DMS114 treated with DMSO at 0.1 percent for 48 hours (cell line): ENCODE results near the gene THOC1.

Experiments used
- DNase-seq: peaks from one replicate; lab custom pipeline; 2025; ENCODE audit not compliant: unreplicated experiment; lab: John Stamatoyannopoulos, UW

THOC1 gene

DNA sequence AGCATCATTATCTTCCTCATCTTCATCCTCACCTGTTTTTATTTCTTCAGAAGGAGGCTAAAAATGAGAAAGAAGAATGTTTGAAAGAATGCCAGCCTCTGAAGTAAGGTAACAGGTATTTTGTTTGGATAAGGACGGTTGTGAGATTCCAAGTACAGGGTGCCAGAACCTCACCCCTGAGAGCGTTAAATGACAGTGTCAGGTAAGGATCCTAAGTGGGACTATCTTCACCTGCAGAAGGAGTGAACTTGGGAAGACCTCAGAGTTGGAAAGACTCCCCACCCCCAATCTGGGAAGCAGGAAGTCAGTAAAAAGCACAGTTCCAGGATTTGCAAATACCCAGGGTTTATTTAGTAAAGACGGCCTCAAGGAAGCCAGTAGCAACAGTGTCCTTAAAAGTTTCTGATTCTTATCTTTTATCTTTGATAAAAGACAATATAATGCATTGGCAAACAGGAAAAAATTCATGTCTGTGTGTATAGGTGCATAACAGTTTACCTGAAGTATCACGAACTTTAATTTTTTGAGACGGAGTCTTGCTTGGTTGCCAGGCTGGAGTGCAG, 52.3 kb downstream of the THOC1 start:
- no peak for DNase-seq

DNA sequence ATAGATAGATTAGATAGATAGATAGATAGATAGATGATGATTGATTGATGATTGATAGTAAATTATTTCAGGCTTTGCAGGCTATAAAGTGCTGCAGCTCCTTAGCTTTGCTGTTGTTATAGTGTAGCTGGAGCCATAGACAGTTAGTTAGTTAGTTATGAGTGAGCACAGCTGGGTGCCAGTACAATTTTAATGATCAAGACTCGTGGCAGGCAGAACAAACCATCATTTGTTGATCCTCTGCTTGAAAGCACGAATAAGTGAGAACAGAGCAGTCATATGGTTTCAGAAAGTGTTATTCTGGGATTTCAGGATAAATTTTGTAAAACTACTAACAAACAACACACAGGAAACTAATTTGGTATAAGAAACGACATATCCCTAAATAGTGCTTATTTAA, 53.9 kb downstream of the THOC1 start:
- no peak for DNase-seq

DNA sequence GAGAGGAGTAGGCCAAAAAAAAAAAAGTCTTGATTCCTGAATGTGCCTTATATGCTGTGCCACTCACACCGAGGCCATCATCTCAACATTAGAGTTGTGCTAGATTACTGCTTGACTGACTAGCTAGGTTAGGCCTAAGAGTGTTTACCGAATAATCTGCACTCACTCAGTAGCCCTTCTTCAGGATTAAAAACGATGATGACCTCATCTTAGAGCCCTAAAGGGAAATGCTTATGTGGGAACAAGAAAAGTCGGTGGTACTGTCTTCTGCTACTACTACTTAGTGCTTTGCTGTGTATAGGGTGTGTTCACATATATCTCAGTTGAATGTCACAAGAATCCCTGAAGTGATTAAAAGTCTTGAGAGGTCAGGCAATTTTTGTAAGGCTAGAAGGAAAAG, 54.3 kb downstream of the THOC1 start:
- no peak for DNase-seq

DNA sequence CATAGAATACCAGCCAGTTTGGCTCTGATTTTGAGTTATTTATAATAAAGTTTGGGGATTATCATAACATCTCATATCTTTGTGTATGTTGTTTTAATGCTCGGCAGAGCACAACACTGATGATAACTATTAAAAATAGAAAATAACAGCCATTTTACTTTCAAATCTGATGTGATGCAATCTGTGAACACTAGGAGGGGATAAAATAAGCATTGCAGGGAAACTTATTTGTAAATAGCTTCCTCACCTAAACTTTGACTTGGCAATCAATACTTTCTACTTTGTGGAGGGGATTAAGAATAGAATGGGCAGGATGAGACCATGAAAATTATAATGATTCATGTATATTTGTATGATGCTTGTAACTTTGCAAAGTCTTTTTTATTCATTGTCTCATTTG, 55.1 kb downstream of the THOC1 start:
- no peak for DNase-seq

DNA sequence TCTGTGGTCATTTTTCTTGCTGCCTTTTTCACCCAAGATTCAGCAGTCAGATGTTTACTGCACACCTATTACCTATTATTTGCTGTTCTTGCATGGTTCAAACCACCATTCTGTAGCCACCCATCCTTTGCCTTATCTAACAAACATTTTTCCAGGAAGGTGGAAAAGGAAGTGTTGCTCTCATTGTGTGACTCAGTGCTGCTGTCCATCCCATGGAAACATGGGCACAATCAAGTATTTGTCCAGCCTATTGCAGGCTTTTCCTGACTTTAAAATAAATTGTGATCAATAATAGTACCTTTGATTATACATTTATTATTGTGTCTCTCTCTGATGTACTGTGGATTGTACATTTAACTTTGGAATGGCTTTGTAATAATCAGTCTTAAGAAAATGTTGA, 56.3 kb downstream of the THOC1 start:
- no peak for DNase-seq

DNA sequence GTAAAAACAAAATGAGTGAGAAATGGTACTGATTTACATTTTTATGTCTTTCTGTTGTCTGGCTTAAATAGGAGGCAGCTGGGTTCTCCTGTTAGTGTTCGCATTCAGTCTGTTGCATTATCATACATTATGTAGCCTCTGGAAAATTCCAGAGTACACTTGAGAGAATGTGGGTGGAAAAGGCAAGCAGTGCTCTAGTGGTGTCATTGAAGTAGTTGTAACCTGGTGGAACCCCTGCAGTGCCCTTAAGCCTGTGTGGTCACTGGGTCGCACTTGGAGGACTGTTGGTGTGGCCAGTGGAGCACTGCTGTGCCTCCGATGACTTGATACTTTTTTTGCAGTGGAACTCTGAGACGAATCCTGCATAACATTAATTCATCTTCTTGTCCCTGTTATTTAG, 57.1 kb downstream of the THOC1 start:
- DNase-seq: no peak

DNA sequence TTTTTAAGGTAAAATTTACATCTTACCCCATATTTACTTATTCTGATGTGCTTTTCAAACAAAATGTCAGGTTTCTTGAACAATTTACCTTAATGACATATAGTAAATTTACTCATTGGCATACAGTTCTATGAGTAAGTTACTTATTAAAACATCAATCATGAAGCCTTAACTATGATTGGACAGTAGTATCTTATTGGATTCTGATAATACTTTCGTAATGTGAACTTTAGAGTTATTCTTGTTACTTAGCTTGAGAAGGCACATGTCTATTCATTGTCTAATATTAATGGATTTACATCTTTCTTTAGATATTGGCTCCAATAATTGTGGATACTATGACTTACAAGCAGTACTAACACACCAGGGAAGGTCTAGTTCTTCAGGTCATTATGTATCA, 57.8 kb downstream of the THOC1 start:
- DNase-seq: no peak

DNA sequence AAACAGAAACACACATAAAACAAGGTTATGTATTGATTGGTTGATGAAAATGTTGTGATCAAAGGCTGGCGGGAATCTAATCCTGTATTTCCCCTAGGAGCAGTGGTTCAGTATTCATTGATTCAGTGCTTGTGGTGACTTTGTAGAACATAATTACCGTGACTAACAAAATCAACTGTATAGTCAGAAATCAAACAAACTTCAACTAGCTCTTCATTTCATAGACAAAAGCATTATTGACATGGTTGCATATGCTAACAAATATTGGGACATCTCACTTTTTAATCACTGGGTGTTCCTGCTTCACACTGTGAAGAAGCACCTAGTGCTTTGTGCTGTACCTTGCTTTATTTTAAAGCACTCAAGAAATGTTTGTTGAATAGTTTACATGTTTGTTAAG, 68.1 kb downstream of the THOC1 start:
- no peak for DNase-seq

DNA sequence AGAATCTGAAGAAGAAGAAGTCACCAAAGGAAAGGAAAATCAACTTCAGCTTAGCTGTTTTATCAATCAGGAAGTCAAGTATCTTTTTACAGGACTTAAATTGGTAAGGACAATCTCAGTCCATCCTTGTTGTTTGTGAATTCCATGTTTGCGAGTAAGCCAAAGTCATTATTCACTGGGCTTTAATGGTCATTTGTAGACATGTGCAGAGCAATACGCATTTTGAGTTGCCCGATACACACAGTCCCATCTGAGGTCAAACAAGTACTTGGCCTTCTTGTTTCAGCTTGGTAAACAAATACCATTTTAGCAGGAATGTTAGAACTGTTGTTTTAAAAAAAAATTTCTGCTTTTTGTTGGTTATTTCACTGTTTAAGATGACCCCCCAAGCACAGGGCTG, 68.6 kb downstream of the THOC1 start:
- no peak for DNase-seq

DNA sequence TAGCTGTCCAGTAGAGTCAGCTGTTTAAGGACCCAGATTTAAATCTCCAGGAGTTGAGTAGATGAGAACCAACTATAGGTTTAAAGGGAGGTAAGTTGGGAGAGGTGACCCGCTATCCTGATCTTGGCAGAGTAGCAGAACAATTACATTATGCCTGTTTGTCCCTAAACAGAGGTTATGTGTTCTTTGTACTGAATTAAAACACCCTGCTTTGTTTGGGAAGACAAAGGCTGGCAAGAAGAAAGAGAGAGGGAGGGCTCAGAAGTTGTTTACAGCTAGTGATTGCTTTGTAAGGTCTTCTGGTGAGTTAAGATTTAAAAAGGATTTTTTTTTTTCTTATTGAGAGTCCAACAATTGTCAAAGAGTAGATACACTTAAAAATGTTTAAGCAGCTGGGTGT, 72.2 kb downstream of the THOC1 start:
- no peak for DNase-seq

DNA sequence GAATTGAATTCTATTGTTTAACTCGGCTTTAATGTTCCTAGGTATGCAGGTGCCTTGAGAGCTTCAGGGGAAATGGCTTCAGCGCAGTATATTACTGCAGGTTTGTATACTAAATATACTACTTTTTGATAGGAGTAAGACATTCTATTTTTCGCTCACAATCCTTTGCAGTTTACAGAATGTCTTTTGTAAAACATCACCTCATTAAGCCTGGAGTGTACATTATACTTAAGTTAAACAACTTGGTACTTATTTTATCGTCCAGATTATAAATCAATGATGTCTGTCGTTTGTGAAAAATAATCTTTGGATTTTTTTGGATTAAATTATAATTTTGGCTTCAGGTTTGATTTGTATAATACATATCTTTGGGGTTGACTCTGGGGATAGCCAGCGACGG, 75.0 kb downstream of the THOC1 start:
- no peak for DNase-seq

DNA sequence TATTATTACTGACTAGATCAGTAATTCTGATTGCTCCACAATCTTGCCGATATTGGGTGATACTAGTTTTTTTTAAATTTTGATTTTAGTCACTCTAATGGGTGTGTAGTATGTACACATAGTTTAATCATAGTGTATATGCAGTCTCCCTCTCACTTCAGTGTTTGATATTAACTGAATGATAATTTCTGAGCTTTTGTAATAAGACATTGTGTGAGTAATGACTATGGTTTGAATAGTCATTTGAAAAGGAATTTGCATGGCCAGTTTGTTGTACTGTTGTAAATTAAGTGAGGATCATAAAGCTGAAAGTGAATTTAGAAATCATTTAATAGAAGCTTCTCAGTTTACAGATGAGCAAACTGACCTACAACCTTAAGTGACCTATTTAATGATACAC, 76.1 kb downstream of the THOC1 start:
- no peak for DNase-seq

DNA sequence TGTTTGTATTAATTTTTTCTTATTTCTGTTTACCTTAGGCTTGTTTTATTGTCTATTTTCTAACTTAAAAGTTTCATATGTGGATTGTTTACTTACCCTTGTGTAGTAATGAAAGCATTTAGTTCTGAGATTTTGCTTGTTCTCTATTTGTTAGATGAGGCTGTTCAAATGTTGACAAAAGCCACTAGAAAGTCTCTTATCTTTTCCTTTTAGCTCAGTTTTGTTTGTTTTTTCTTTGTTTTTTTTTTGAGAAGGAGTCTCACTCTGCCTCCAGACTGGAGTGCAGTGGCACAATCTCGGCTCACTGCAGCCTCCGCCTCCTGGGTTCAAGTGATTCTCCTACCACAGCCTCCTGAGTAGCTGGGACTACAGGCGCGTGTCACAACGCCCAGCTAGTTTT, 78.6 kb downstream of the THOC1 start:
- no peak for DNase-seq

DNA sequence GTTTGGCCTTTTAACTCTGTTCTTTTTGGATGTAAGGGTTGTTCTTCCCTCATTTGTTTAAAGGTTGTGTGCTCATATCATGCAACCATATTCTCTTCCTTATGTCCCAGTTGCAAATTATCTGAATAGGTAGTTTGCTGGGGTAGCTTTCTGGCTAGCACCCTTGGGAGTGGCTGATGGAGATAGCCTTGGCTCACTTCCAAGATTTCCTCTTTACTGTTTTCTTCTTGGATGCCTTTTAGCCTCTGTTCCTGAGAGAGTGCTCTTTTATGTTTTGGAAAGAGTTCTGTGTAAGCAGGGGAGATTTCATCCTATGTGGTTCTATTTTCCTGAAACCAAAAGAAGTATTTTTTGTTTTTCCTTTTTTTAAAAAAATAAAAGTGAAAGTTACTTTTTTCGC, 84.1 kb downstream of the THOC1 start:
- no peak for DNase-seq

DNA sequence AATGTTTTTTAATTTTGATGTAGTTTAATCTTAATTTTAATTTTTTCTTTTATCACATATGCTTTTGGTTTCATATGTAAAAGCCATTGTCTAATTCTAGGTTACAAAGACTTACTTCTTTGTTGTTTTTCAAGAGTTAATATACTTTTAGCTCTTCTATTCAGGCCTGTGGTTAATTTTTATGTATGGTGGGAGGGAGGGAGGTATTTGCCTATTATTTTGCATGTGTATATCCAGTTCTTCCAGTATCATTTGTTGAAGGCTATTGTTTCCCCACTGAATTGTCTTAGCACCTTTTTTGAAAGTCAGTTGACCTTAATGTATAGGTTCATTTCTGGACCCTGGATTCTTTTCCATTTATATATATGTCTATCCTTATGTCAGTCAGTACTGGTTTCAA, 86.1 kb downstream of the THOC1 start:
- DNase-seq: no peak

DNA sequence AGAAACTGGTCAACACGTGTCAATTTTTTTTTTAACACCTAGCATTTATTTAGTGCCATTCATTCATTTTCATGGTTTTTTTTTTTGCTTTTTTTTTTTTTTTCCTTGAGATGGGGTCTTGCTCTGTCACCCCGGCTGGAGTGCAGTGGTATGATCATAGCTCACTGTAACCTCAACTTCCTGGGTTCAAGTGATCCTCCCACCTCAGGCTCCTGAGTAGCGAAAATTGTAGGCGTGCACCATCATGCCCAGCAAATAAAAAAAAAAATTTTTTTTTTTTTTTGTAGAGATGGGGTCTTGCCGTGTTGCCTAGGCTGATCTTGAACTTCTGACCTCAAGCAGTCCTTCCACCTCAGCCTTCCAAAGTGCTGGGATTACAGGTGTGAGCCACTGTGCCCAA, 88.3 kb downstream of the THOC1 start:
- no peak for DNase-seq

DNA sequence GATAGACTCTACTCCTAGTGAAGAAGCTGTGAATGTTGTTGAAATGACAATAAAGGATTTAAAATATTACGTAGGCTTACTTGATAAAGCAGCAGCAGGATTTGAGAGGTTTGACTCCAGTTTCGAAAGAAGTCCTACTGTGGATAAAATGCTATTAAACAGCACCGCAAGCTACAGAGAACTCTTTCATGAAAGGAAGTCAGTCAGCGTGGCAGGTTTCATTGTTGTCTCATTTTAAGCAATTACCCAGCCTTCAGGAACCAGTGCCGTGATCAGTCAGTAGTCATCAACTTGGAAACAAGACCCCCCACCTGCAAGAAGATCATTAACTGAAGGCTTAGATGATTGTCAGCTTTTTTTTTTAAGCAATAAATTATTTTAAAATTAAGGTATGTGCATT, 95.5 kb downstream of the THOC1 start:
- no peak for DNase-seq
